ENCODE data around the gene TIMM17B.

GRCh38 chrX:48918301-48918642 is 20.7 kb upstream of the TIMM17B start:
- TF ChIP-seq CTCF (IDR thresholded peaks at IDR 0.05) (no peak), POLR2A (IDR thresholded peaks at IDR 0.05) (no peak)
